ENCODE results near the gene RASA3.

GRCh38 chr13:113969311-113969972, 163.0 kb downstream of the RASA3 start:
- TF ChIP-seq, protein P1, sequence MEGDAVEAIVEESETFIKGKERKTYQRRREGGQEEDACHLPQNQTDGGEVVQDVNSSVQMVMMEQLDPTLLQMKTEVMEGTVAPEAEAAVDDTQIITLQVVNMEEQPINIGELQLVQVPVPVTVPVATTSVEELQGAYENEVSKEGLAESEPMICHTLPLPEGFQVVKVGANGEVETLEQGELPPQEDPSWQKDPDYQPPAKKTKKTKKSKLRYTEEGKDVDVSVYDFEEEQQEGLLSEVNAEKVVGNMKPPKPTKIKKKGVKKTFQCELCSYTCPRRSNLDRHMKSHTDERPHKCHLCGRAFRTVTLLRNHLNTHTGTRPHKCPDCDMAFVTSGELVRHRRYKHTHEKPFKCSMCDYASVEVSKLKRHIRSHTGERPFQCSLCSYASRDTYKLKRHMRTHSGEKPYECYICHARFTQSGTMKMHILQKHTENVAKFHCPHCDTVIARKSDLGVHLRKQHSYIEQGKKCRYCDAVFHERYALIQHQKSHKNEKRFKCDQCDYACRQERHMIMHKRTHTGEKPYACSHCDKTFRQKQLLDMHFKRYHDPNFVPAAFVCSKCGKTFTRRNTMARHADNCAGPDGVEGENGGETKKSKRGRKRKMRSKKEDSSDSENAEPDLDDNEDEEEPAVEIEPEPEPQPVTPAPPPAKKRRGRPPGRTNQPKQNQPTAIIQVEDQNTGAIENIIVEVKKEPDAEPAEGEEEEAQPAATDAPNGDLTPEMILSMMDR (conservative IDR thresholded peaks at IDR 0.05; ENCODE audit: low read depth, low read length) = no peak
- TF ChIP-seq RFX5 (IDR thresholded peaks at IDR 0.05; ENCODE audit: low read depth, low read length) (no peak), CEBPB (IDR thresholded peaks at IDR 0.05; ENCODE audit: low read depth, low read length) (no peak), USF2 (IDR thresholded peaks at IDR 0.05; ENCODE audit: low read depth, low read length) (no peak), POLR2A (IDR thresholded peaks at IDR 0.05; ENCODE audit: low read depth, low read length) (no peak), SMC3 (IDR thresholded peaks at IDR 0.05; ENCODE audit: low read depth, low read length) (no peak), RAD21 (IDR thresholded peaks at IDR 0.05; ENCODE audit: low read length) (no peak), RCOR1 (IDR thresholded peaks at IDR 0.05; ENCODE audit: insufficient replicate concordance, low read length) (no peak), MAZ (IDR thresholded peaks at IDR 0.05; ENCODE audit: borderline replicate concordance, low read depth, low read length) (no peak), CHD1 (IDR thresholded peaks at IDR 0.05; ENCODE audit: low read depth, low read length) (no peak), FOS (IDR thresholded peaks at IDR 0.05; ENCODE audit: low read depth, low read length) (no peak), NFE2L2 (IDR thresholded peaks at IDR 0.05; ENCODE audit: low read depth, low read length) (no peak)
- TF ChIP-seq, protein P2, sequence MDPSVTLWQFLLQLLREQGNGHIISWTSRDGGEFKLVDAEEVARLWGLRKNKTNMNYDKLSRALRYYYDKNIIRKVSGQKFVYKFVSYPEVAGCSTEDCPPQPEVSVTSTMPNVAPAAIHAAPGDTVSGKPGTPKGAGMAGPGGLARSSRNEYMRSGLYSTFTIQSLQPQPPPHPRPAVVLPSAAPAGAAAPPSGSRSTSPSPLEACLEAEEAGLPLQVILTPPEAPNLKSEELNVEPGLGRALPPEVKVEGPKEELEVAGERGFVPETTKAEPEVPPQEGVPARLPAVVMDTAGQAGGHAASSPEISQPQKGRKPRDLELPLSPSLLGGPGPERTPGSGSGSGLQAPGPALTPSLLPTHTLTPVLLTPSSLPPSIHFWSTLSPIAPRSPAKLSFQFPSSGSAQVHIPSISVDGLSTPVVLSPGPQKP (IDR thresholded peaks at IDR 0.05; ENCODE audit: borderline replicate concordance, low read depth, low read length) = no peak

All from IMR-90 (cell line).